Nephron (organoid): ENCODE data around the gene ZSCAN18.

Source experiments
- H3K27ac Mint-ChIP-seq, 3 experiments: 2 replicates each; pipeline ENCODE4 v1.8.0; 2020; ENCODE audit warnings: mixed read lengths in 3 of 3, mild to moderate bottlenecking in 2 of 3, moderate library complexity in 1 of 3
- H3K27me3 Mint-ChIP-seq: 2 replicates; pipeline ENCODE4 v1.8.0; 2021; ENCODE audit warnings: low read depth, mild to moderate bottlenecking, moderate library complexity, mixed read lengths
- H3K36me3 Mint-ChIP-seq: 2 replicates; pipeline ENCODE4 v1.8.0; 2020; ENCODE audit warnings: low read depth, mixed read lengths
- H3K4me1 Mint-ChIP-seq: 2 replicates; pipeline ENCODE4 v1.8.0; 2020; ENCODE audit warnings: mixed read lengths
- H3K4me3 Mint-ChIP-seq, 3 experiments: 2 replicates each; pipeline ENCODE4 v1.8.0; 2020; ENCODE audit warnings: mild to moderate bottlenecking in 3 of 3, mixed read lengths in 3 of 3, moderate library complexity in 2 of 3
- H3K9me3 Mint-ChIP-seq: 2 replicates; pipeline ENCODE4 v1.8.0; 2020; ENCODE audit warnings: mixed read lengths
- CTCF ChIP-seq, 3 experiments: fragments of 200-600 bp; sonication (generic); IDR thresholded peaks; one replicate each; pipeline ENCODE4 v1.5.0; 2021; ENCODE audit warnings: antibody characterized with exemption in 3 of 3; ENCODE audit not compliant: unreplicated experiment in 3 of 3

ZSCAN18 gene

GRCh38 chr19:58123354-58123753, 25.3 kb upstream of the ZSCAN18 start:
- H3K9me3 Mint-ChIP-seq = peaks cover 89% of the 10 kb centered on the region
- no peak overlapping the region for H3K4me3 Mint-ChIP-seq
- no peaks in the 10 kb centered on the region for H3K4me1 Mint-ChIP-seq
- no peak for TF ChIP-seq CTCF (IDR thresholded peaks at IDR 0.05; ENCODE audit: unreplicated experiment in 3 of 3)
- H3K27me3 Mint-ChIP-seq = peaks cover 3% of the 10 kb centered on the region
- peaks cover 70% of the 10 kb centered on the region for H3K36me3 Mint-ChIP-seq
- H3K27ac Mint-ChIP-seq = no peak overlapping the region

- Mint-ChIP-seq H3K36me3 (peaks cover 37% of the 10 kb centered on the region), H3K4me3 (no peak overlapping the region), H3K27ac (no peak overlapping the region), H3K4me1 (no peaks in the 10 kb centered on the region), H3K9me3 (peaks cover 81% of the 10 kb centered on the region), H3K27me3 (peaks cover 3% of the 10 kb centered on the region)
- no peak for TF ChIP-seq CTCF (IDR thresholded peaks at IDR 0.05; ENCODE audit: unreplicated experiment in 3 of 3)
Observed at GRCh38 chr19:58118979-58119733, 21.1 kb upstream of the ZSCAN18 start.

- Mint-ChIP-seq H3K9me3 (peaks cover 77% of the 10 kb centered on the region), H3K4me1 (no peaks in the 10 kb centered on the region), H3K4me3 (no peak overlapping the region), H3K27ac (no peak overlapping the region), H3K36me3 (peaks cover 32% of the 10 kb centered on the region), H3K27me3 (peaks cover 3% of the 10 kb centered on the region)
- no peak for TF ChIP-seq CTCF (IDR thresholded peaks at IDR 0.05; ENCODE audit: unreplicated experiment in 3 of 3)
Observed at GRCh38 chr19:58117841-58118575, 20.0 kb upstream of the ZSCAN18 start.

- H3K4me3 Mint-ChIP-seq = no peak overlapping the region
- peaks cover 15% of the 10 kb centered on the region for H3K36me3 Mint-ChIP-seq
- no peak overlapping the region for H3K27ac Mint-ChIP-seq
- TF ChIP-seq CTCF (IDR thresholded peaks at IDR 0.05; ENCODE audit: unreplicated experiment in 3 of 3) = no peak
- no peaks in the 10 kb centered on the region for H3K27me3 Mint-ChIP-seq
- no peaks in the 10 kb centered on the region for H3K4me1 Mint-ChIP-seq
- peaks cover 65% of the 10 kb centered on the region for H3K9me3 Mint-ChIP-seq
Observed at GRCh38 chr19:58108546-58108817, 10.5 kb upstream of the ZSCAN18 start.

- Mint-ChIP-seq H3K27ac (no peak overlapping the region), H3K9me3 (peaks cover 65% of the 10 kb centered on the region), H3K36me3 (peaks cover 18% of the 10 kb centered on the region), H3K27me3 (no peaks in the 10 kb centered on the region), H3K4me3 (no peak overlapping the region), H3K4me1 (no peaks in the 10 kb centered on the region)
- no peak for TF ChIP-seq CTCF (IDR thresholded peaks at IDR 0.05; ENCODE audit: unreplicated experiment in 3 of 3)
Observed at GRCh38 chr19:58107778-58108545, 9.9 kb upstream of the ZSCAN18 start.
